Fibroblast of the aortic adventitia (primary cell): Measurements from ENCODE around the gene GNA15. TPM values are rescaled to one million over a fixed set of nuclear protein-coding genes. Genes with fewer than 3 reads are reported as not detected.

Source experiments
- DNase-seq: peaks from one replicate; pipeline ENCODE4 v3.0.0-alpha.2; 2010; ENCODE audit warnings: low read depth
- H3K4me3 ChIP-seq: 2 replicates; pipeline ENCODE4 v1.5.1; 2011; ENCODE audit warnings: low read depth, mild to moderate bottlenecking, control low read depth, low read length, moderate library complexity
- CTCF ChIP-seq: IDR thresholded peaks from 2 replicates; pipeline ENCODE4 v1.5.1; 2011; ENCODE audit warnings: mild to moderate bottlenecking, low read length, control low read depth, inconsistent platforms; ENCODE audit not compliant: insufficient read depth
- total RNA-seq: library from RNA; depleted of rRNA; stranded (reverse); fragments of >200 nt; gene quantifications from 2 replicates; pipeline ENCODE4 v1.2.3, GENCODE V29; 2012; ENCODE audit warnings: low replicate concordance

The GNA15 gene
- total RNA-seq, 1 donor = not detected

GRCh38 chr19:3122512-3122870 is 13.3 kb upstream of the GNA15 start:
- no peak overlapping the region for H3K4me3 ChIP-seq
- no peak for DNase-seq
- TF ChIP-seq CTCF = no peak

- no peak for TF ChIP-seq CTCF
- H3K4me3 ChIP-seq = no peak overlapping the region
- no peak for DNase-seq
These were observed 12.6 kb upstream of the GNA15 start for GRCh38 chr19:3123088-3123721.

GRCh38 chr19:3123956-3124355 is 11.9 kb upstream of the GNA15 start:
- DNase-seq = no peak
- no peak overlapping the region for H3K4me3 ChIP-seq
- TF ChIP-seq CTCF = no peak

GRCh38 chr19:3124630-3125029 is 11.2 kb upstream of the GNA15 start:
- no peak overlapping the region for H3K4me3 ChIP-seq
- no peak for TF ChIP-seq CTCF
- no peak for DNase-seq

GRCh38 chr19:3125900-3126524 is 9.8 kb upstream of the GNA15 start:
- H3K4me3 ChIP-seq = no peak overlapping the region
- TF ChIP-seq CTCF = peak; percentile 66
- DNase-seq = peak; percentile 24

- peak; percentile 59 for TF ChIP-seq CTCF
- peak; percentile 84 for DNase-seq
- H3K4me3 ChIP-seq = no peak overlapping the region
These were observed 6.7 kb upstream of the GNA15 start for GRCh38 chr19:3129112-3129511.

- DNase-seq = no peak
- TF ChIP-seq CTCF = no peak
- H3K4me3 ChIP-seq = no peak overlapping the region
These were observed 4.7 kb upstream of the GNA15 start for GRCh38 chr19:3131168-3131567.
